Activated naive CD8-positive, alpha-beta T cell treated with anti-CD3 and anti-CD28 coated beads for 36 hours (primary cell): ENCODE results near the gene SERHL2. TPM values are rescaled to one million over a fixed set of nuclear protein-coding genes. Genes with fewer than 3 reads are reported as not detected.

Experiments
- DNase-seq: peaks from one replicate; pipeline ENCODE4 v3.0.0; 2021
- H3K27ac Mint-ChIP-seq: one replicate; pipeline ENCODE4 v1.8.0; 2022; ENCODE audit warnings: mild to moderate bottlenecking, moderate library complexity, mixed read lengths
- H3K27me3 Mint-ChIP-seq: one replicate; pipeline ENCODE4 v1.8.0; 2022; ENCODE audit warnings: mild to moderate bottlenecking, mixed read lengths
- H3K36me3 Mint-ChIP-seq: one replicate; pipeline ENCODE4 v1.8.0; 2021; ENCODE audit warnings: mild to moderate bottlenecking, mixed read lengths
- H3K4me1 Mint-ChIP-seq: one replicate; pipeline ENCODE4 v1.8.0; 2021; ENCODE audit warnings: mixed read lengths
- H3K4me3 Mint-ChIP-seq: one replicate; pipeline ENCODE4 v1.8.0; 2022; ENCODE audit warnings: mild to moderate bottlenecking, moderate library complexity, mixed read lengths
- H3K9me3 Mint-ChIP-seq: one replicate; pipeline ENCODE4 v1.8.0; 2022; ENCODE audit warnings: mixed read lengths
- total RNA-seq, 2 experiments: library from RNA; stranded (reverse); gene quantifications; one replicate each; pipeline ENCODE4 v1.2.3, GENCODE V29; 2021

Gene SERHL2
- total RNA-seq, 2 experiments from 2014 or later, result 2.1 to 2.3 TPM

DNA sequence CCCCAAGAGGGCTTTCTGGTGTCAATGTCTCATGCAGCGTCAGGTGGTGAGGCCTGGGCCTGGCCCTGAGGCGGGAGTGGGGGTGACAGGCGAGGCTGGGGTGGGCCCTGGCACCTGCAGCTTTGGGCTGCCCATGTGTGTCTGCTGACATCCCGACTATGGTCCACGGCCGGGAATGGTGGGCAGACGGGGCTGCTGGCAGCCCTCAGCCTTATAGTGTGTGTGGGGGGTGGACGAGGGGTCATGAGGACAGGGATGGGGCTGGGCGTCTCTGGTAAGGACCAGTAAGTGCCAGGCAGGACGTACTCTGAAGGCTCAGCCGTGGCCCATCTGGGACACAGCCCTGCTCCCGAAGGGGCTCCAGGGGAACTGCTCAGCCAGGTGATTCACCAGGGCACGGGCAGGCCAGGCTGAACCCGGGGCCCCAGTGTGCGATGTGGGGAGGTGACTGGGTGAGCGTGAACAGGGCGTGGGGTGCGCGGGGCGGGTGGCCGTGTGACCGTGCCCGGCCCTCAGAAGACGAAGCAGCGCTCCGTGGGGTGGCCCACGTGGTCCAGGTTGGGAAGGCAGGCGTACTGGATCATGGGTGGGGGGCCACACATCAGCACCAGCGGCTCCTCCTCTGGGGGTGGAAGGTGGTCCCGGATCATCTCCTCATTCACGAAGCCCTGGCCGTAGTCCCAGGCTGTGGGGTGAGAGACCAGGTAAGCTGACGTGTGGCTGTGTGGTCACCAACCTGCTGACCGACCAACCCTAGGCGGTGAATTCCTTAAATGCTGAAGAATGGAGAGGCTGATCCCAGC is 65.7 kb downstream of the SERHL2 start:
- Mint-ChIP-seq H3K9me3 (no peaks in the 10 kb centered on the region), H3K4me3 (no peak overlapping the region), H3K27ac (no peak overlapping the region), H3K4me1 (peaks cover 17% of the 10 kb centered on the region), H3K36me3 (peaks cover 5% of the 10 kb centered on the region), H3K27me3 (peaks cover 8% of the 10 kb centered on the region)
- DNase-seq, result no peak

DNA sequence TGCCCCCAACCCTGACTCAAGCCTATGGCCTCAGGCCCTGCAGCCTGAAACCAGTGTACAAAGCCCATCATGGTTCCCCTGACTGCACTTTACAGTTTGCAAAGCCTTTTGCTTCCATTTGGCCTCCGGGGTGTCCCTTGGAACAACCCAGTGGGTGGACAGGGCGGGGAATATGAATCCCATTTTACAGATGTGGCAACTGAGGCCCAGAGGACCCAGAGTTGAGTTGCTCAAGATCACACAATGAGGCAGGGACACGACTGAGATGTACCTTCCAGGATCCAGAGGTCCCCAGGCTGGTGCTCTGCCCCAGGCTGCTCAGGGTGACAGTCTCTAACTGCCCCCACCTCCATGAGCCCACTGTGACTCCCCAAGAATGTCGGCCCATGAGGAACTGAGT is 66.3 kb downstream of the SERHL2 start:
- Mint-ChIP-seq H3K9me3 (no peaks in the 10 kb centered on the region), H3K4me1 (peaks cover 14% of the 10 kb centered on the region), H3K27ac (no peak overlapping the region), H3K27me3 (peaks cover 4% of the 10 kb centered on the region), H3K36me3 (peaks cover 4% of the 10 kb centered on the region), H3K4me3 (no peak overlapping the region)
- DNase-seq, result no peak

DNA sequence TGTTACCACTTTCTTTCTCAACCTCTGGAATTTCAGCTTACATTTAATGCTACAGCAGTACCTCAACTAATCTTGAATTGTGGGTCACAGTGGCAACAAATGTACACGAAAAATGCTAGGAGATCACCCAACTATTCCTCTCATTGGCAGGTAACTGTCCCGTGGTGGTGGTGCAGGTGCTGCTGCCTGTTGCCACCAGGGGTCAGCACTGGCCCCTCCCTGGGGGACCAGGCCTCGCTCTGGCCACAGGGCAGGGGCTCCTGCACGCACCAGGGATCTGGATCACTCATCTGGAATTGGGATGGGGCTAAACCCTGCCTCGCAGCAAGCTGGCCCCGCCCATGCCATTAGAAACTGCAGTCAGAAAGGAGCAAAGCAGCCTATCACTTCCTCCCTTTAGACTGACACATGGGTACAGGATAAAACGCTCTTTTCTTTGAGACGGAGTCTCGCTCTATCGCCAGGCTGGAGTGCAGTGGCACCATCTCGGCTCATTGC is 67.8 kb downstream of the SERHL2 start:
- H3K9me3 Mint-ChIP-seq, result no peaks in the 10 kb centered on the region
- H3K4me1 Mint-ChIP-seq, result peaks cover 6% of the 10 kb centered on the region
- DNase-seq, result peak; percentile 58
- no peak overlapping the region for H3K4me3 Mint-ChIP-seq
- H3K27ac Mint-ChIP-seq, result peak overlapping the region; percentile 59
- no peaks in the 10 kb centered on the region for H3K27me3 Mint-ChIP-seq
- peaks cover 1% of the 10 kb centered on the region for H3K36me3 Mint-ChIP-seq

DNA sequence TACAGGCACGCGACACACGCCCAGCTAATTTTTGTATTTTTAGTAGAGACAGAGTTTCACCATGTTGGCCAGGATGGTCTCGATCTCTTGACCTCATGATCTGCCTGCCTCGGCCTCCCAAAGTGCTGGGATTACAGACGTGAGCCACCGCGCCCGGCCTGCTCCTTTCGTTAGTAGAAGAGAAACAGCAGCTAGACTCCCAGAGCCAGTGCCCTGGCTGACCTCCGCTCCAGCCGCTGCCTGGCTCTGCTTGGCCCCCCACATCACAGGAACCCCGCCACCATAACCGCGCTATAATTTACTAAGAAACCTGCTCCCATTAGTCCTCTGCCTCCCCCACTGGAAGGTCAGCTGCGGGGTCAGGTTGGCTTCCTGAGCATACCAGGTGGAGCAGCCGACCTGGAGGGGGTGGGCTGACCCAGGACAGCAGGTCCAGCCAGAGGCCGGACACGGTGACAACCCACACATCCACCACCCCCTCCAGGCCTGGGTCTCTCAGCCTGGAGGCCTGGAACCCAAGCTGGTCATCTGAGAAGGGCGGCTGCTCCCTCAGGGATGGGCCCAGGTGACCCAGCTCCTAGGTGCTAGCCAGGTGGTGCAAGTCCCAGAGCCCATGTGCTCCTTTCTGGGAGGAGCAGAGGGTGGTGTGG is 68.4 kb downstream of the SERHL2 start:
- Mint-ChIP-seq H3K4me1 (peaks cover 6% of the 10 kb centered on the region), H3K9me3 (no peaks in the 10 kb centered on the region), H3K4me3 (no peak overlapping the region), H3K36me3 (peaks cover 1% of the 10 kb centered on the region), H3K27ac (no peak overlapping the region), H3K27me3 (no peaks in the 10 kb centered on the region)
- no peak for DNase-seq

DNA sequence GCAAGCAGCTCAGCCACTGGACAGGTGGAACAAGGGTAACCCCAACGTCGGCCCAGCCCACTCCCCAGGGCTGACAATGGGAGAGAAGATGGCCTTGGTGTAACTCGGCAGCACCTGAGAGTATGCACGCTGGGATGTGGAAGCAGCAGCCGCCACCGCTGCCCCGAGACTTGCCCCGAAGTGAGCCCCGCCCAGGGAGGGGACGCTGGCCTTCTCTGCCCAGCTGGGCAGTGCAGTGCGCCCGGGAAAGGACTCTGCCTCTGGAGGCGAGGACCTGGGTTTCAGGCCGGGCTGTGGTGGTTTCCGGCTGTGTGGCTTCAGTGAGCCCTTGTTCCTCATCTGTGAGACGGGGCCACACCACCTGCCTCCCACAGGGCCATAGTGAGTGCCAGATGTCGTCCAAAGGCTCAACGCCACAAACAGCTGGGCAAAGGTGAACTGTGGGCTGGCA is 69.6 kb downstream of the SERHL2 start:
- Mint-ChIP-seq H3K4me3 (no peak overlapping the region), H3K27me3 (no peaks in the 10 kb centered on the region), H3K36me3 (peaks cover 2% of the 10 kb centered on the region), H3K27ac (no peak overlapping the region), H3K4me1 (peaks cover 6% of the 10 kb centered on the region), H3K9me3 (no peaks in the 10 kb centered on the region)
- no peak for DNase-seq

Other genes starting within 250 kb of the SERHL2 start
- under 1 TPM in 1 of 2 experiments, not detected in 1; 0.08 TPM for gene NFAM1, start 121.6 kb upstream of the SERHL2 start, total RNA-seq
- 100 to 1,000 TPM; 184 to 193 TPM for gene RRP7A, start 34.2 kb upstream of the SERHL2 start, total RNA-seq
- 10 to 100 TPM; 71.7 to 72.0 TPM for gene POLDIP3, start 60.9 kb downstream of the SERHL2 start, total RNA-seq
- gene ATP5MGL, start 86.6 kb downstream of the SERHL2 start, total RNA-seq, result under 1 TPM; 0.37 to 0.56 TPM
- 10 to 100 TPM; 62.7 to 64.3 TPM for gene CYB5R3, start 95.4 kb downstream of the SERHL2 start, total RNA-seq
- gene A4GALT, start 166.9 kb downstream of the SERHL2 start, total RNA-seq, result under 1 TPM in 1 of 2 experiments, not detected in 1; 0.08 TPM